ENCODE measurements around the gene AHCYL1. TPM values are rescaled to one million over a fixed set of nuclear protein-coding genes. Genes with fewer than 3 reads are reported as not detected.

Gene AHCYL1
- total RNA-seq, 1 donor from 2014 or later, result 65.5 TPM

GRCh38 chr1:110069404-110070281 is 85.1 kb downstream of the AHCYL1 start:
- H3K27ac ChIP-seq, result no peak overlapping the region
- peaks cover 59% of the 10 kb centered on the region for H4K20me1 ChIP-seq (ENCODE audit: low read depth)
- H3K4me1 ChIP-seq, result peaks cover 9% of the 10 kb centered on the region
- TF ChIP-seq CTCF (IDR thresholded peaks at IDR 0.05) (no peak), EZH2 (IDR thresholded peaks at IDR 0.05) (peak; percentile 100), EZH2phosphoT487 (IDR thresholded peaks at IDR 0.05) (peak; percentile 96)
- H3F3A ChIP-seq (ENCODE audit: low read depth), result peaks cover 14% of the 10 kb centered on the region
- DNase-seq (ENCODE audit: low spot score), result peak; percentile 68
- no peaks in the 10 kb centered on the region for H3K9me3 ChIP-seq (ENCODE audit: low read depth)
- Mint-ChIP-seq H3K27me3 (ENCODE audit: insufficient read depth, low read depth) (peaks cover 74% of the 10 kb centered on the region), H3K9me3 (no peaks in the 10 kb centered on the region), H3K27ac (no peak overlapping the region), H3K4me3 (peak overlapping the region; percentile 53), H3K36me3 (no peaks in the 10 kb centered on the region), H3K4me1 (peaks cover 7% of the 10 kb centered on the region)
- H2AFZ ChIP-seq (replicated peaks), result peak overlapping the region; percentile 73
- no peaks in the 10 kb centered on the region for H3K36me3 ChIP-seq
- H3K4me2 ChIP-seq, result peak overlapping the region; percentile 88
- peaks cover 100% of the 10 kb centered on the region for H3K27me3 ChIP-seq
- H3K4me3 ChIP-seq, result peak overlapping the region; percentile 50
- no peak overlapping the region for H3K9ac ChIP-seq
- H3K79me2 ChIP-seq (ENCODE audit: low read depth), result no peaks in the 10 kb centered on the region

- Mint-ChIP-seq H3K36me3 (no peaks in the 10 kb centered on the region), H3K27ac (no peak overlapping the region), H3K9me3 (no peaks in the 10 kb centered on the region), H3K27me3 (ENCODE audit: insufficient read depth, low read depth) (peaks cover 72% of the 10 kb centered on the region), H3K4me1 (peaks cover 7% of the 10 kb centered on the region), H3K4me3 (peak overlapping the region; percentile 53)
- Histone ChIP-seq H3K79me2 (ENCODE audit: low read depth) (no peaks in the 10 kb centered on the region), H3K9ac (no peak overlapping the region), H3K4me3 (peak overlapping the region; percentile 50), H3K4me2 (peak overlapping the region; percentile 88), H4K20me1 (ENCODE audit: low read depth) (peaks cover 53% of the 10 kb centered on the region), H3F3A (ENCODE audit: low read depth) (peaks cover 14% of the 10 kb centered on the region), H3K9me3 (ENCODE audit: low read depth) (no peaks in the 10 kb centered on the region), H3K27ac (no peak overlapping the region), H3K27me3 (peaks cover 100% of the 10 kb centered on the region), H3K36me3 (no peaks in the 10 kb centered on the region), H2AFZ (replicated peaks) (peak overlapping the region; percentile 73), H3K4me1 (peaks cover 9% of the 10 kb centered on the region)
- TF ChIP-seq EZH2 (IDR thresholded peaks at IDR 0.05) (peak; percentile 79), CTCF (IDR thresholded peaks at IDR 0.05) (no peak), EZH2phosphoT487 (IDR thresholded peaks at IDR 0.05) (no peak)
- DNase-seq (ENCODE audit: low spot score), result peak; percentile 46
Observed at GRCh38 chr1:110070282-110070669, 85.7 kb downstream of the AHCYL1 start.

- Mint-ChIP-seq H3K9me3 (no peaks in the 10 kb centered on the region), H3K27me3 (ENCODE audit: insufficient read depth, low read depth) (peaks cover 71% of the 10 kb centered on the region), H3K36me3 (no peaks in the 10 kb centered on the region), H3K4me1 (peaks cover 7% of the 10 kb centered on the region), H3K4me3 (peak within 1 kb of the TSS; percentile 53), H3K27ac (no peak within 1 kb of the TSS)
- H3K36me3 ChIP-seq, result no peaks in the 10 kb centered on the region
- H3K9me3 ChIP-seq (ENCODE audit: low read depth), result no peaks in the 10 kb centered on the region
- peaks cover 100% of the 10 kb centered on the region for H3K27me3 ChIP-seq
- peak; percentile 51 for DNase-seq (ENCODE audit: low spot score)
- H3K4me2 ChIP-seq, result peak within 1 kb of the TSS; percentile 88
- peak within 1 kb of the TSS; percentile 50 for H3K4me3 ChIP-seq
- peaks cover 9% of the 10 kb centered on the region for H3K4me1 ChIP-seq
- H2AFZ ChIP-seq (replicated peaks), result peak within 1 kb of the TSS; percentile 73
- peaks cover 14% of the 10 kb centered on the region for H3F3A ChIP-seq (ENCODE audit: low read depth)
- TF ChIP-seq CTCF (IDR thresholded peaks at IDR 0.05), result no peak
- no peak for TF ChIP-seq EZH2phosphoT487 (IDR thresholded peaks at IDR 0.05)
- no peak for TF ChIP-seq EZH2 (IDR thresholded peaks at IDR 0.05)
- no peak within 1 kb of the TSS for H3K9ac ChIP-seq
- no peaks in the 10 kb centered on the region for H3K79me2 ChIP-seq (ENCODE audit: low read depth)
- no peak within 1 kb of the TSS for H3K27ac ChIP-seq
- peaks cover 48% of the 10 kb centered on the region for H4K20me1 ChIP-seq (ENCODE audit: low read depth)
Observed at GRCh38 chr1:110070671-110071242, 86.2 kb downstream of the AHCYL1 start, which contains the start of gene ALX3. ALX3 (minus strand) TSS chr1:110070672; CDS start chr1:110070612, 60 bp downstream.

Other genes with a start within 250 kb of the AHCYL1 start
- 6.4 and 12.9 TPM in 2 replicates for gene GSTM3, start 243.7 kb upstream of the AHCYL1 start, total RNA-seq (ENCODE audit: low replicate concordance)
- not detected in 2 replicates for gene EPS8L3, start 220.8 kb upstream of the AHCYL1 start, total RNA-seq (ENCODE audit: low replicate concordance)
- gene CSF1, start 73.9 kb upstream of the AHCYL1 start, total RNA-seq (ENCODE audit: low replicate concordance), result 2.7 and 5.0 TPM in 2 replicates
- 55.0 and 67.5 TPM in 2 replicates for gene STRIP1, start 49.9 kb downstream of the AHCYL1 start, total RNA-seq (ENCODE audit: low replicate concordance)
- 1.1 TPM in 1 of 2 replicates, not detected in the other for gene ALX3, start 85.9 kb downstream of the AHCYL1 start, total RNA-seq (ENCODE audit: low replicate concordance)
- not detected in 2 replicates for gene UBL4B, start 127.7 kb downstream of the AHCYL1 start, total RNA-seq (ENCODE audit: low replicate concordance)
- gene SLC6A17, start 165.7 kb downstream of the AHCYL1 start, total RNA-seq (ENCODE audit: low replicate concordance), result 0.06 TPM in 1 of 2 replicates, not detected in the other
- 1.3 and 2.0 TPM in 2 replicates for gene KCNC4, start 225.5 kb downstream of the AHCYL1 start, total RNA-seq (ENCODE audit: low replicate concordance)

Data from neural progenitor cell (in vitro differentiated cells).